Fibroblast of lung (primary cell): ENCODE results near the gene JUP. TPM values are rescaled to one million over a fixed set of nuclear protein-coding genes. Genes with fewer than 3 reads are reported as not detected.
A peak's percentile ranks its signal among the peaks of the same experiment; 100 is the strongest.

ENCODE experiments used
- DNase-seq, 2 donors: peaks; one replicate each; pipeline versions ENCODE4 v3.0.0 to v3.0.0-alpha.2; 2010; ENCODE audit warnings: low read depth in 2 of 2
- H2AFZ ChIP-seq: 2 replicates; pipeline ENCODE4 v1.5.1; 2012; ENCODE audit warnings: low read length, control low read depth, inconsistent platforms
- H3K27ac ChIP-seq: 2 replicates; pipeline ENCODE4 v1.5.1; 2011; ENCODE audit warnings: low read length, control low read depth; ENCODE audit not compliant: insufficient read depth
- H3K27me3 ChIP-seq: 2 replicates; pipeline ENCODE4 v1.5.1; 2011; ENCODE audit warnings: mild to moderate bottlenecking, low read length; ENCODE audit not compliant: control insufficient read depth, insufficient read depth
- H3K36me3 ChIP-seq: 2 replicates; pipeline ENCODE4 v1.5.1; 2011; ENCODE audit warnings: low read length; ENCODE audit not compliant: control insufficient read depth, insufficient read depth
- H3K4me1 ChIP-seq: 2 replicates; pipeline ENCODE4 v1.5.1; 2011; ENCODE audit warnings: low read length; ENCODE audit not compliant: control insufficient read depth, insufficient read depth; ENCODE audit errors: extremely low read depth
- H3K4me2 ChIP-seq: 2 replicates; pipeline ENCODE4 v1.5.1; 2011; ENCODE audit warnings: low read length, control low read depth; ENCODE audit not compliant: insufficient read depth; ENCODE audit errors: extremely low read depth
- H3K4me3 ChIP-seq, 4 experiments: fragments of 200-600 bp in 1 of 4; sonication (generic) in 1 of 4; replicated peaks in 1 of 4; 2 replicates each; pipeline ENCODE4 v1.5.1; 2011 to 2016; ENCODE audit warnings: low read length in 4 of 4, low read depth in 3 of 4, mild to moderate bottlenecking in 3 of 4, control low read depth in 2 of 4, inconsistent platforms in 1 of 4, mixed read lengths in 1 of 4; ENCODE audit not compliant: insufficient read depth in 1 of 4; ENCODE audit errors: control extremely low read depth in 1 of 4
- H3K79me2 ChIP-seq: 2 replicates; pipeline ENCODE4 v1.5.1; 2012; ENCODE audit warnings: mild to moderate bottlenecking, low read length, inconsistent platforms; ENCODE audit not compliant: control insufficient read depth, insufficient read depth
- H3K9ac ChIP-seq: 2 replicates; pipeline ENCODE4 v1.5.1; 2011; ENCODE audit warnings: mild to moderate bottlenecking, low read length, control low read depth; ENCODE audit not compliant: insufficient read depth
- H3K9me3 ChIP-seq: 2 replicates; pipeline ENCODE4 v1.5.1; 2012; ENCODE audit warnings: low read depth, low read length; ENCODE audit not compliant: control insufficient read depth, insufficient read depth
- H4K20me1 ChIP-seq: 2 replicates; pipeline ENCODE4 v1.5.1; 2011; ENCODE audit warnings: low read length; ENCODE audit not compliant: control insufficient read depth, insufficient read depth; ENCODE audit errors: extremely low read depth
- EZH2 ChIP-seq: IDR thresholded peaks from 2 replicates; pipeline ENCODE4 v1.5.1; 2012; ENCODE audit warnings: low read length, control low read depth, mild to moderate bottlenecking; ENCODE audit errors: missing control alignments
- polyA plus RNA-seq, 2 donors: library from polyadenylated mRNA; depleted of rRNA in 1 of 2; stranded (reverse) in 1 of 2; unstranded in 1 of 2; fragments of >200 nt; gene quantifications; 2 replicates each; pipeline ENCODE4 v1.2.1, GENCODE V29; 2011 to 2012; ENCODE audit warnings: missing spikeins in 1 of 2
- total RNA-seq: library from RNA; depleted of rRNA; stranded (reverse); fragments of >200 nt; gene quantifications from 2 replicates; pipeline ENCODE4 v1.2.1, GENCODE V29; 2014
- TF ChIP-seq, protein P1 (sequence below), 2 donors: IDR thresholded peaks in 1 of 2; conservative IDR thresholded peaks in 1 of 2; 1 replicate in 1 of 2; 2 replicates in 1 of 2; pipeline ENCODE4 v1.5.1; 2011 to 2012; ENCODE audit warnings: low read length in 2 of 2, control low read depth in 1 of 2, inconsistent platforms in 1 of 2, low read depth in 1 of 2, mild to moderate bottlenecking in 1 of 2

Gene JUP
- total and polyA plus RNA-seq, 2 donors (not counting 1 experiment from before 2014, with no cell fraction given) = 3.2 to 13.2 TPM

- Histone ChIP-seq H3K36me3 (no peaks in the 10 kb centered on the region), H3K9ac (no peak overlapping the region), H2AFZ (no peak overlapping the region), H4K20me1 (no peaks in the 10 kb centered on the region), H3K27me3 (peaks cover 2% of the 10 kb centered on the region), H3K9me3 (no peaks in the 10 kb centered on the region), H3K4me1 (peaks cover 5% of the 10 kb centered on the region), H3K4me2 (no peak overlapping the region), H3K79me2 (no peaks in the 10 kb centered on the region), H3K27ac (no peak overlapping the region), H3K4me3 (no peak overlapping the region)
- no peak for TF ChIP-seq EZH2
- TF ChIP-seq, protein P1, sequence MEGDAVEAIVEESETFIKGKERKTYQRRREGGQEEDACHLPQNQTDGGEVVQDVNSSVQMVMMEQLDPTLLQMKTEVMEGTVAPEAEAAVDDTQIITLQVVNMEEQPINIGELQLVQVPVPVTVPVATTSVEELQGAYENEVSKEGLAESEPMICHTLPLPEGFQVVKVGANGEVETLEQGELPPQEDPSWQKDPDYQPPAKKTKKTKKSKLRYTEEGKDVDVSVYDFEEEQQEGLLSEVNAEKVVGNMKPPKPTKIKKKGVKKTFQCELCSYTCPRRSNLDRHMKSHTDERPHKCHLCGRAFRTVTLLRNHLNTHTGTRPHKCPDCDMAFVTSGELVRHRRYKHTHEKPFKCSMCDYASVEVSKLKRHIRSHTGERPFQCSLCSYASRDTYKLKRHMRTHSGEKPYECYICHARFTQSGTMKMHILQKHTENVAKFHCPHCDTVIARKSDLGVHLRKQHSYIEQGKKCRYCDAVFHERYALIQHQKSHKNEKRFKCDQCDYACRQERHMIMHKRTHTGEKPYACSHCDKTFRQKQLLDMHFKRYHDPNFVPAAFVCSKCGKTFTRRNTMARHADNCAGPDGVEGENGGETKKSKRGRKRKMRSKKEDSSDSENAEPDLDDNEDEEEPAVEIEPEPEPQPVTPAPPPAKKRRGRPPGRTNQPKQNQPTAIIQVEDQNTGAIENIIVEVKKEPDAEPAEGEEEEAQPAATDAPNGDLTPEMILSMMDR (conservative IDR thresholded peaks at IDR 0.05 in 1 of 2, IDR thresholded peaks at IDR 0.05 in 1 of 2; ENCODE audit: low read depth in 1 of 2, low read length in 2 of 2) = no peak
- no peak for DNase-seq
Measured at GRCh38 chr17:41707803-41708669, 78.5 kb downstream of the JUP start.

- TF ChIP-seq, protein P1 (conservative IDR thresholded peaks at IDR 0.05 in 1 of 2, IDR thresholded peaks at IDR 0.05 in 1 of 2; ENCODE audit: low read depth in 1 of 2, low read length in 2 of 2) = no peak
- no peak for TF ChIP-seq EZH2
- no peaks in the 10 kb centered on the region for H3K9me3 ChIP-seq
- H3K79me2 ChIP-seq = no peaks in the 10 kb centered on the region
- H3K27me3 ChIP-seq = no peaks in the 10 kb centered on the region
- H3K36me3 ChIP-seq = no peaks in the 10 kb centered on the region
- peak overlapping the region; percentile 47 for H3K27ac ChIP-seq
- peak overlapping the region; percentile 19 for H3K4me2 ChIP-seq
- DNase-seq = peak; percentile 68 to 74
- H4K20me1 ChIP-seq = no peaks in the 10 kb centered on the region
- H3K4me1 ChIP-seq = peaks cover 5% of the 10 kb centered on the region
- H3K9ac ChIP-seq = no peak overlapping the region
- no peak overlapping the region for H2AFZ ChIP-seq
- no peak overlapping the region for H3K4me3 ChIP-seq
Measured at GRCh38 chr17:41705271-41705991, 81.1 kb downstream of the JUP start.

Other genes with a start within 250 kb of the JUP start
- gene KRT9, start 214.7 kb downstream of the JUP start, total RNA-seq = not detected in 2 replicates
- not detected in 2 replicates for gene KRT9, start 214.7 kb downstream of the JUP start, polyA plus RNA-seq
- gene KRT14, start 199.8 kb downstream of the JUP start, total RNA-seq = not detected in 2 replicates
- gene KRT14, start 199.8 kb downstream of the JUP start, polyA plus RNA-seq = 0.62 and 0.94 TPM in 2 replicates
- gene KRT16, start 173.9 kb downstream of the JUP start, total RNA-seq = not detected in 2 replicates
- gene KRT16, start 173.9 kb downstream of the JUP start, polyA plus RNA-seq = 0.05 and 0.09 TPM in 2 replicates
- 0.26 and 0.50 TPM in 2 replicates for gene KRT17, start 162.1 kb downstream of the JUP start, total RNA-seq
- gene KRT17, start 162.1 kb downstream of the JUP start, polyA plus RNA-seq = 0.89 and 0.90 TPM in 2 replicates
- 112 and 145 TPM in 2 replicates for gene EIF1, start 97.8 kb downstream of the JUP start, total RNA-seq
- 225 and 256 TPM in 2 replicates for gene EIF1, start 97.8 kb downstream of the JUP start, polyA plus RNA-seq
- gene GAST, start 74.4 kb downstream of the JUP start, total RNA-seq = not detected in 2 replicates
- gene GAST, start 74.4 kb downstream of the JUP start, polyA plus RNA-seq = not detected in 2 replicates
- 0.17 and 0.26 TPM in 2 replicates for gene HAP1, start 52.1 kb downstream of the JUP start, total RNA-seq
- gene HAP1, start 52.1 kb downstream of the JUP start, polyA plus RNA-seq = 0.01 and 0.02 TPM in 2 replicates
- gene P3H4, start 25.2 kb upstream of the JUP start, total RNA-seq = 36.8 and 42.1 TPM in 2 replicates
- gene P3H4, start 25.2 kb upstream of the JUP start, polyA plus RNA-seq = 29.1 and 37.0 TPM in 2 replicates
- 182 and 211 TPM in 2 replicates for gene FKBP10, start 26.3 kb upstream of the JUP start, total RNA-seq
- gene FKBP10, start 26.3 kb upstream of the JUP start, polyA plus RNA-seq = 242 and 262 TPM in 2 replicates
- gene NT5C3B, start 49.5 kb upstream of the JUP start, total RNA-seq = 61.9 and 88.1 TPM in 2 replicates
- gene NT5C3B, start 49.5 kb upstream of the JUP start, polyA plus RNA-seq = 83.5 and 101 TPM in 2 replicates
- 0.26 and 0.33 TPM in 2 replicates for gene KLHL10, start 51.1 kb upstream of the JUP start, total RNA-seq
- 0.20 and 0.33 TPM in 2 replicates for gene KLHL10, start 51.1 kb upstream of the JUP start, polyA plus RNA-seq
- gene KLHL11, start 78.7 kb upstream of the JUP start, total RNA-seq = 24.4 and 28.2 TPM in 2 replicates
- gene KLHL11, start 78.7 kb upstream of the JUP start, polyA plus RNA-seq = 8.1 and 8.7 TPM in 2 replicates
- gene ACLY, start 132.2 kb upstream of the JUP start, total RNA-seq = 108 and 312 TPM in 2 replicates
- gene ACLY, start 132.2 kb upstream of the JUP start, polyA plus RNA-seq = 225 and 241 TPM in 2 replicates
- gene ODAD4, start 143.9 kb upstream of the JUP start, total RNA-seq = 0.99 and 1.3 TPM in 2 replicates
- gene ODAD4, start 143.9 kb upstream of the JUP start, polyA plus RNA-seq = 0.36 and 0.50 TPM in 2 replicates
- gene CNP, start 180.1 kb upstream of the JUP start, total RNA-seq = 50.6 and 60.4 TPM in 2 replicates
- gene CNP, start 180.1 kb upstream of the JUP start, polyA plus RNA-seq = 57.7 and 59.9 TPM in 2 replicates
- 59.6 and 78.8 TPM in 2 replicates for gene DNAJC7, start 230.7 kb upstream of the JUP start, total RNA-seq
- gene DNAJC7, start 230.7 kb upstream of the JUP start, polyA plus RNA-seq = 53.5 and 56.4 TPM in 2 replicates
- 18.8 and 19.8 TPM in 2 replicates for gene NKIRAS2, start 233.4 kb upstream of the JUP start, total RNA-seq
- gene NKIRAS2, start 233.4 kb upstream of the JUP start, polyA plus RNA-seq = 36.0 and 37.7 TPM in 2 replicates